Stimulated activated CD8-positive, alpha-beta memory T cell treated with anti-CD3 and anti-CD28 coated beads, Interleukin-7, amount 100 ng/mL, for 1 hour (primary cell): Measurements from ENCODE around the gene NLE1.
"Not testable (repeated sequence)": the region's sequence is repeated elsewhere in the genome, so short reads cannot be mapped to it uniquely, and the experiment has no call there.

Experiments
- DNase-seq, 2 donors: peaks; one replicate each; pipeline ENCODE4 v3.0.0-alpha.2; 2020; ENCODE audit warnings: low read depth in 2 of 2

The NLE1 gene

DNA sequence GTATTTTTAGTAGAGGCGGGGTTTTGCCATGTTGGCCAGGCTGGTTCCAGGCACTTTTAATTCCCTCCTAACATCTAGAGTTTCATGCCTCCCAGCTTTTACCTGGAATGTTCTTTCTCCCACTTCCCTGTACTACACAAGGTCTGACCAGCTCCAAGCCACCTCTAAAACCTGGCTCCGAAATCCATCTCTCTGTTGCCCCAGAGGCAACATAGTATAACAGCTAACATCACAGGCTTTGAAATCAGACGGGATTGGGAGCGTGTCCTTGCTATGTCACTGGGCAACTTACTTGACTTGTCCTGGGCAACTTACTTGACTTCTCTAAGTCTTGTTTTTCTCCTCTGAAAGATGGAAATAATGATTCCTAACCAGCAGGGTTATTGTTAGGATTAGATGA is 20.7 kb upstream of the NLE1 start:
- no peak for DNase-seq

DNA sequence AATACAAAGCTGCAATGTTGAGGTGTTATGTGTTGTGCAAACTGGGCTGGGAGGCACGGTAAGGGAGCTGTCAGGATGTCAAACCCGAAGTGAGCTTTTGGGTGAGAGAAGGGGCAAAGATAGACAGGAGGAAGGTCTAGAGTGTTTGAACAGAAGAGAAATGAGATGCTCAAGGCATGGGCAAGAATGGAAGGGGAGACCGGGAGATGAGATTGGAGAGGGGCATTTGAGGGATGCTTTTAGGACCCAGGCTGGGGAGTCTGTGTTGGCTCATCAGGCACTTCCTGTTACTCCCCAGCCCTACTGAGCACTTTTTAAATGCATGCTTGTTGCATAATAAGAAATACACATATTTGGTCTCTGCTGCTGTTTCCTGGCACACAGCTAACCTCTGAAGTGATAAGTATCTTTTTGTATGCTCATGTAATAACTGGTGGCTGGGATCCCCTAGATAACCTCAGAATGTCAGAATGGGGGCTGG is 19.2 kb upstream of the NLE1 start:
- DNase-seq, result no peak

DNA sequence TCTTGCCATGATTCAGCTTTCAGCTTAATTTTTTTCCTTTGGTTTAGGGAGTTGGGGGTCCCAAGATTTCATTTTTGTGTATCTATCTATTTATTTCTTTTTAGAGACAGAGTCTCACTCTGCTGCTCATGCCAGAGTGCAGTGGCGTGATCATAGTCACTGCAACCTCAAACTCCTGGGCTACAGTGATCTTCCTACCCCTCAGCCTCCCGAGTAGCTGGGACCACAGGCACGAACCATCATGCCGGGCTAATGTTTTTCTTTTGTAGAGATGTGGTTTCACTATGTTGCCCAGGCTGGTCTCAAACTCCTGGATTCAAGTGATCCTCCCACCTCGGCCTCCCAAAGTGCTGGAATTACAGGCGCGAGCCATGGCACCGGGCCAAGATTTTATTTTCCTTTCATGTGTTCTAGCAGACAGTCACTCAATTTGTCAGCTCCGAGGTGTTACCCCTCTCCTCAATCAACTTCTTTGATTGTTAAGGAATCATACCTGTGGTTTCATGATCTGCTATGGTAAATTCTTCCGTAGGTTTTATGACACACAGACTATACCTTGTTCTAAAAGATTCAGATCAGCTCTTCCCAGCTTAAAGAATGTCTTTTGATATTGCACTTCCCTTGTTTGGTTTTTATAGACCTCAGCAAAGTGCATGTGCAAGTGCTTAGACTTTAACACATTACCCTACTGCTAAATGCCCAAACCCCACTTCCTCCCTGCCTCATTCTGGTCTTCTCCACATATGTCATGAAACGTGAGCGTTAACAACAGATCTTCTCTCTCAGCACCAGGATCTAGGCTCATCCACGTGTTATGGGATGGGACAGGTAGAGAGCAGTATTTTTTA is 18.5 kb upstream of the NLE1 start:
- no peak for DNase-seq

DNA sequence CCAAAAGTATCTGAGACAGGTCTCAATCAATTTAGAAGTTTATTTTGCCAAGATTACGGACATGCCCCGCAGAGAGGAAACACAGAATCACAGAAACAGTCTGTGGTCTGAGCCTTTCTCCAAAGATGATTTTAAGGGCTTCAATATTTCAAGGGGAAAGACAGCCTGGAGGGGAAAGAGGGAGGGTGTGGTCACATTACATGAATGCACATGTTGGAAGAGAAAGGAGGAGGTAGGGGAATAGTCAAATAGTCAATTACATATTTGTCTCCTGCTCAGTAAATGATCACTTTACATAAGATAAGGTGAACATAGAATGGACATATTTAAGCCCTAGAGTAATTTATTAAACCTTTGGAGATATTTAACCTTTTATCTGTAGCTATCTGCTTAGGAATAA is 17.8 kb upstream of the NLE1 start:
- no peak for DNase-seq

DNA sequence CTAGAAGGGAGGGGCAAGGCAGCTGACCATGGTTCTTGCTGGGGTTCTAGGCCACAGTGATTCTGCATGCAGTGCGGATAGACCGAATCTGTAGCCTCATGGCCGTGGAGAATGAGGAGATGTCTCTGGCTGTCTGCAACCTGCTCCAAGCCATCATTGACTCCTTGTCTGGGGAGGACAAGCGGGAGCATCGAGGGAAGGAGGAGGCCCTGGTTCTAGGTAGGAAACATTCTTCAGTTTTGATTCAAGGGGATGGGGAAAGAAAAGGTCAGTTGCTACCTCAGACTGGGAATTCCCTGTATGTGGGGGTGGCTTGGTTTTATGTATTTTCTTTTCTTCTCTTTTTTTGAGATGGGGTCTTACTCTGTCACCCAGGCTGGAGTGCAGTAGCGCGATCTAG is 13.1 kb upstream of the NLE1 start:
- no peak for DNase-seq

DNA sequence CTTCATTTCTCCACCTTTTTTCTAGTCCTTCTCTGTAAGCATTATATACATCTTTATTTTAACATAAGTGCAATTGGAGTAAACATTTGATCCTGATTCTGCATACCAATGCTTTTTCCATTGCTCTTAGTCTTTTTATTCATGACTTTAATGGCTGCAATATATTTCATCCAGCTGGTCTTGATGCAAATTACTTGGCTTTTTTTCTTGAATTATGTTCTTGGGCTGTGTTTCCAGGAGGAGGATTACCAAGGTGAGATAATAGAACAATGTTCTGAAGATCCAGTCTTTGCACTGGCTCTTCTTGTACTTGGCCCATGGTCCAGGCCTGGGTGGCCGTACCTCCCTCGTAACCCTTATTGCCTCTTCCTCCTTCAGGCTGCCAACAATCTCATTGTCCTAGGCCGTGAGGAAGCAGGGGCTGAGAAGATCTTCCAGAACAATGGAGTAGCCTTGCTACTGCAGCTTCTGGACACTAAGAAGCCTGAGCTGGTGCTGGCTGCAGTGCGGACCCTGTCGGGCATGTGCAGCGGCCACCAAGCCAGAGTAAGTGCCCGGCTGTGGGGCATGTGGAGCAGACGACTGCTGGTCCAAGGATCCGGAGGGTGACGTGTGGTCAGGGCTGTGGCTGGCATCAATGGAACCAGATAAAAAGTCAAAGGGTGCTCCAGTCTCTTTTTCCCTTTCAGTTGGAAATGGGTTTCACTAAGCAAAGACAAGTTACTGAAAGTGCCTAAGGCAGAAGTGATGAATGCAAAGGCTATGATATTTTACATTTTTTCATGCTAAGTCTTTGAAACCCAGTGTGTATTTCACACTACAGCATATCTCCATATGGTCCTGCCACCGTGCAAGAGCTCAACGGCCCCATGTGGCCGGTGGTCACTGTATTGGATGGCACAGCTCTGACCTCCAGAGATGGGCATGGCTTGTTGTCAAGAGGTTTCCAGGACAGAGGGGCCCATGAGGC is 12.4 kb upstream of the NLE1 start:
- no peak for DNase-seq

DNA sequence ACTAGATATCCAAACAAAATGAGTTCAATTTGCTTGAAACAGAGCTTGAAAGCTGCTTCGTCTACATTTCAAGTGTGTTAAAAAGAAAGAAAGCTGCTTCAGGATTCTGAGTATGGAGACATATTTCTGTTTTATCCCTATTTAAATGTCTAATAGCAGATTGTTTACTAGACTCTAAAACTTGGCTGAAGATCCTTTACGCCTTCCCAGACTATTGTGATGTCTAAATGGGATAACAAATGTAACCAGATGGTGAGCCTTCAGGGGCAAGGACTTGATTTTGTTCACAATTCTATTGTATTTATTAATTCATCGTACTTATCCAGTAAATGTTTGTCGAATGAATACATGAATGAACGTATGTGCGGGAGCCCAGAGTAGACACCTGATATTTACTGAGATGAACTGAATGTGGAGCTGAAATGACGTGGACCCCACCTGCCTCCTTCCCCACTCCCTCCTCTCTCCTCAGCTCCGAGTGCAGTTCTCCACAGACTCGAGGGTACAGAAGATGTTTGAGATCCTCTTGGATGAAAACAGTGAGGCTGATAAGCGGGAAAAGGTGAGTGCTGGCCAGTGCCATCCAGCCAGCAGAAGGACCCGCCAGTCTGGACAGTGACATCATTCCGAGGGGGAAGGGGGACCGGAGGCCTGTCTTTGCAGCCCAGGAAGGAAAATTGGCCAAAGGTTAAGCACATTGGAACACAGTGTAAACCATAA is 10.5 kb upstream of the NLE1 start:
- DNase-seq, result no peak

DNA sequence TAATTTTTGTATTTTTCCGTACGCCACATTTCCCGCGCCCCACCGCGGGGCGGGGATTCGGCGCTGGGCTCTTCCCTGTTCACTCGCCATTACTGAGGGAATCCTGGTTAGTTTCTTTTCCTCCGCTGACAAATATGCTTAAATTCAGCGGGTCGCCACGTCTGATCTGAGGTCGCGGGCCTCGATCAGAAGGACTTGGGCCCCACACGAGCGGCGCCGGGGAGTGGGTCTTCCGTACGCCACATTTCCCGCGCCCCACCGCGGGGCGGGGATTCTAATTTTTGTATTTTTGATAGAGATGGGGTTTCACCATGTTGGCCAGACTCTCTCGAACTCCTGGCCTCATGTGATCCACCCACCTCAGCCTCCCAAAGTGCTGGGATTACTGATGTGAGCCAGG is 9.0 kb upstream of the NLE1 start:
- DNase-seq, result not testable (repeated sequence)

DNA sequence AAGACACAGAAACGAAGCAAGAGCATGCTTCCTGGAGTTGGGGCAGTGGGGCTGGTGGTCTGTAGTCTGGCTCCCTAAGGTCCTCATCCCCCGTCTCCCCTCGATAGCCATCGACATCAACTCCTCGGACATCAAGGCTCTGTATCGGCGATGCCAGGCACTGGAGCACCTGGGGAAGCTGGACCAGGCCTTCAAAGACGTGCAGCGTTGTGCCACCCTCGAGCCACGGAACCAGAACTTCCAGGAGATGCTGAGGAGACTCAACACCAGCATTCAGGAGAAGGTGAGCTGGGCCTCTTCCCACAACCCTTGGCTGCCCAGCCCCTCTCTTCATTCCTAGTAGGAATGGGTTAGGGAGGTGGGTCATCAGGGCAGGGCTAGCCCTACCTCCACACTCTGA is 7.8 kb upstream of the NLE1 start:
- no peak for DNase-seq

DNA sequence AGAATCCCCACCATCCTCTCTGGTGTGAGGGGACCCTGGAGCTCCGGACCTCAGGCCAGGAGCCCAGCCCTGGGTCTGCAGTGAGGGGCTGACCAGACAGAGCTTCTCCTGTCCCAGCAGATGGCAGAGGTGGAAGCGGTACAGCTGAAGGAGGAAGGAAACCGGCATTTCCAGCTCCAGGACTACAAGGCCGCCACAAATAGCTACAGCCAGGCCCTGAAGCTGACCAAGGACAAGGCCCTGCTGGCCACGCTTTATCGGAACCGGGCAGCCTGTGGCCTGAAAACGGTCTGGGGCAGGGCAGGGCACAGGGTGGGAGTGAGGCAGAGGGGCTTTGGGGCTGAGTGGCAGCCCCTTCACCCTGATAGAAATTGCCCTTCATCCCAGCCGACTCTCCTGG is 6.0 kb upstream of the NLE1 start:
- no peak for DNase-seq

DNA sequence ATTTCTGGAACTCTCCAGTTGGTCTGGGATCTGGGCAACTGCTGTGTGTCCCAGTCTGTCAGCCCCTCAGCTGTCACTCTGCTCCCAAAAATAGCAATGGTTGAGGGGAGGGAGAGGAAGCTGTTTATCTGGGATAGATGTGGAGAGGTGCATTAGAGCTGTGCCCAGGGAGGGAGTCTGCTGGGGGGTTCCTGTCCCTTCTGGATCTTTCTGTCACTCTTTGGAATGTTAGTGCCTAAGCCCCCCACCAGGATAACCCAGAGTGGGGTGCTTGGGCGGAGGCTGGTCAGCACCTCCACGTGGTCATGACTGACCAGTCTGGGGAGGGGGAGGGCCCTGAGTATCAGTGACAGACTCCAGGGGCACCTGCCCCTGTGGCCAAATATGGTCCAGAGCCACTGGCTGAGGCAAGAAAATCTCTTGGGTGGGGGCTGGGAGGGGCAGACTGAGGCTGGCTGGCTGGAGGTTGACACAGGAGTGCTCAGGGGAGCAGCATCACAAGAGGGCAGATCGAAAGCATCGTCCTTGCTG is 5.3 kb upstream of the NLE1 start, which contains the start of gene UNC45B:
Gene UNC45B, plus strand, starts transcription at position 443 of the 531 bp plus-strand sequence. CDS start 447 bp downstream, outside the sequence.
- no peak for DNase-seq

DNA sequence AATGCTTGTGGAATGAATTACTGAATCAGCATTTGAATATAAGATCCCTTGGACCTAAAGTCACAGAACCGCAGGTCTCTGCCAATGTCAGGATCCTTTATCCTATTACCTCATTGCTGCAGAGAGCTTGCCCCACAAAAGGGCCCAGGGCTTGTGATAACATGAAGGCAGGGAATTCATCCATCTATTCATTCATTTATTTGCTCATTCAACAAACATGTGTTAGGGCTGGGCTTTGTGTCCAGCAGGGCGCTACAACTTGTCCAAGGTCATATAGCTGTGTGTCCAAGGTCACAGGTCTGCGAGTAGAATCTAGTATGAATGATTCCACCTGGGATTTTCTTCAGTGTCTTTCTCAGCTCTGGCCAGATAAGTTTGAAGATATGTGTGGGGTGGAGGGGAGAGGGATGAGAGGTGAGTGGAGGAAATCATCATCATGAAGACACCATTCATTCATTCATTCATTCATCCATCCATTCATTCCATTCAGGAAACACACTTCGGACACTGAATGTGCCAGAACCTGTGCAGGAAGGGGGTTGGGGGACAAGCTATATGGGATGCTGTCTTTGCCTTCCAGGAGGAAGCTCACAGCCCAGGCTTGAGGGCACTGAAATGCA is 4.2 kb upstream of the NLE1 start:
- no peak for DNase-seq

DNA sequence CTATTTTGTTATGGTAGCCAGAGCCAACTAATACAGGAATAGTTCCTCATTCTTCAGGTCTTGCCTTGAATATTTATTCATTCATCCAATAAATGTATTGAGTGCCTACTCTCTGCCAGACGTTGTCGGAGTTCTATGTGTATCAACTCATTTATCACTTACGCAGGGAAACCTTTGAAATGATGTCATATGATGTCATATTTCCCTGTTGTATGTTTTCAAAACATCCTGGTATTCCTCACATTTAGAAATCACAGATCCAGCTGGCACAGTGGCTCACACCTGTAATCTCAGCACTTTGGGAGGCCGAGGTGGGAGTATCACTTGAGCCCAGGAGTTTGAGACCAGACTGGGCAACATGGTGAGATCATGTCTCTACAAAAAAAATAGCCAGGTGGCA is 2.7 kb upstream of the NLE1 start:
- no peak for DNase-seq

DNA sequence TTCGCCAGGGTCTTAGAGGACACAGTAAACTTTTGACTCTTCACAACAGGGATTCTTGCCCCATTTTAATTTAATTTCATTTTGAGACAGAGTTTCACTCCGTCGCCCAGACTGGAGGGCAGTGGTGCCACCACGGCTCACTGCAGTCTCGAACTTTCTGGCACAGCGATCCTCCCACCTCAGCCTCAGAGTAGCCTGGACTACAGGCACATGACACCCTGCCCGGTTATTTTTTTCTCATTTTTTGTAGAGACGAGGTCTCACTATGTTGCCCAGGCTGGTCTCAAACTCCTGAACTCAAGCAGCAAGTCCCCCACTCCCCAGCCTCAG is 329 bp upstream of the NLE1 start:
- no peak for DNase-seq

DNA sequence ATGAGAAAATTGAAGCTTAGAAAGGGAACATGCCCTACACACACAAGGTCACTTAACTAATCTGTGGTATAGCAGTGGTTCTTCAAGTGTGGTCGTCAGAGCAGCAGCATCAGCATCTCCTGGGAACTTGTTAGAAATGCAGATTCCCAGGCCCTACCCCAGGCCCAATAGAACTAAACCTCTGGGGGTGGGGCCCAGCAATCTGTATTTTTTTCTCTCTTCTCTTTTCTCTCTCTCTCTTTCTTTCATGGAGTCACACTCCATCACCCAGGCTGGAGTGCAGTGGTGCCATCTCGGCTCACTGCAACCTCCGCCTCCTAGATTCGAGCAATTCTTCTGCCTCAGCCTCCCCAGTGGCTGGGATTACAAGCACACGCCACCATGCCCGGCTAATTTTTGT is 3.9 kb downstream of the NLE1 start:
- DNase-seq, result no peak

DNA sequence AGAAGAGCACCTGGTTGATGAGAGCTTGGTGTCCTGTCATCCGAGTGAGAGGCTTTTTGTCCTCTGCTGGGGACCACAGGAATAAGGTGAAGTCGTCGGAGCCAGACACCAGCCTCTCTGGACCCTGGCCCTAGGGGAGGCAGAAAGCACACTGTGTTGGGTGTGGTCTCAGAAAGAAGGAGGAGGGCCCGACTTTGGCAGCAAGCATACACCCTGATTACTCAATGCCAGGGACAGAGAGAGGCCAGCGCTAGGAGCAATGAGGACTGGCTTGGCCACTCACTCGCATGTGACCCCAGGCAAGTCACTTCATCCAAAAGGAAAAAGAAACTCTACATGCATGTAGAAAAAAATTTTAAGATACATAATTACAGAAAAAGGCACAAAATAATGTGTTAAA is 6.8 kb downstream of the NLE1 start:
- no peak for DNase-seq

DNA sequence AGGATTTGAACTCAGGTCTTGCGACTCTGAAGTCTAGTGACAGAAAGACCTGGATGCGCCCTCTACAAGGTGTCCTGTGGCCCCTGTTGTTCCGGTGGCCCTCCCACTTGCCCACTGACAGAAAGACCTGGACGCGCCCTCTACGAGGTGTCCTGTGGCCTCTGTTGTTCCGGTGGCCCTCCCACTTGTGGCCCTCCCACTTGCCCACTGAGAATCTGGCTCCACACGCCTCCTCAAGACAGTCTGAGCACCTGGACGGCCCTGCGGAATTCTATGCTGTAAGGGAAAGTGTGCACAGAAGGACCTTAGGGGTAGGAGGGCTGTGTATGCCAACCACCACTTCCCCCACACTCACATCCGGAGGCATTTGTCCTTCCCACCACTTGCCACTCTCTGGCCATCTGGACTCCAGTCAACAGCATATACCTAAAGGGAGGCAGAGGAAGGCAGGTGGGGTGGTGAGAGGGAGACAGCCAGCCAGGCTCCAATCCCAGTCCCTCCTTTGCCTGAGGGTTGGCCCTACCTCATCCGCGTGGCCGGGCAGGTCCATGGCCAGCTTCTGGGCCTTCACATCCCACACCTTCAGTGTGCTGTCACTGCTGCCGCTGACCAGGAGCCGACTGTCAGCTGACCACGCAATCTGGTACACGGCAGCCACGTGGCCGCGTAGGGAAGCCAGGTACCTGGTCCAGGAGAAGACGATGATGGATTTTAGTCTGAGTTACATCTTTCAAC is 9.1 kb downstream of the NLE1 start:
- no peak for DNase-seq

DNA sequence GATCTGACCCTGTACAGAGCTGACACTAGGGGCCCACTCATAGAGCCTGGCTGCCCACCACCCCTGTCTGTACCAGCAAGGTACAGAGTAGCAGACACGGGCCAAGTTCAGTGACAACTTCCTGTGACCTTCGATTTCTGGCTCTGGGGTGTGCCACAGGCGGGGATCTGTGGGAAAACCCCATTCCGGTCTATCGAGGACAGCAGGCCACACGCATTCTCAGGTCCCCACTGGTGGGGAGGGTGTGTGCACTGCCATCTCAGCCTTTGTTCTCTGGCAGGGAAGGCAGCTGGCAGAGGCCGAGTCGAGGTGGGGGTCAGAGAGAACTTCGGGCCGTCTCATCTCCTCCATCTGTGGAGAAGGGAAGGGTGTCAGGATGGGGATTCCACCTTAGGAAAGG is 10.0 kb downstream of the NLE1 start:
- DNase-seq, result no peak

DNA sequence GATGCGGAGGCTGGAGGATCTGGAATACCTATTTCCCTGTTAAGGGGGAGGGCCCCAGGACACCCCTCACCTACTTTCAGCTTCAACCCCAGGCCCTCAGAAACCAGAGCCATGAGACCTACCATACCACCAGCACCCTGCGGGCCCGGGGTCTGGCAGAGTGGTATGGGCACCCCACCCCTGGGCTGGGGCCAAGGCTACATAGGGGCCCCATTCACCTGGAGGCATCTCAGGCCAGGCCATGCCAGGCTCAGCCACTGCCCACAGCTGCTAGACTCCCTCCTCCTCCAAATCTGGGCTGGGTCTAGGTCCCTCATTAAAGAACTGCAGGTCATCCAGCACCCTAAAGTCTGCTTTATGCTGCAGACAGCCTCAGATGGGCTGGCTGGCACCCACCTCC is 11.7 kb downstream of the NLE1 start:
- no peak for DNase-seq

DNA sequence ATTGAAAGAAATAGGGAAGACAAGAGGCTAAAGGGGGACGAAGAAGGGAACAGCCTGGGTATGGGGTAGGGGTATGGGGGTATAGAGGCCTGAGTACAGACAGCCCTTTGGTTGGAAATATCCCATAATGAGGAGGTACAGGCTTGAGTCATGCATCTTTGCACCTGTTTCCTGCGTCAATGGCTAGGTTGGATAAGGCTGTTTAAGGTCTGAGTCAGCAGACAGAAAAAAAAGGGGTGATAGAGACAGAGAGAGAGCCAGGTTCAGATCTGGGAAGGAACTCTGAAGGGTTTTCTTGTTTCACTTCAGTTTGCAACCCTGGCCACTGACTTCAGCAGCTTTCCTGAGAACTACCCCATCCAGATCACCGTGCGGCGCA is 12.1 kb downstream of the NLE1 start:
- no peak for DNase-seq
